ENCODE measurements around the gene GTPBP1.

GTPBP1 gene

GRCh38 chr22:38719196-38719595 lies 13.5 kb downstream of the GTPBP1 start:
- peak in 3 of 42 donors; percentile 12 to 20 (median 20) for DNase-seq
- intact Hi-C loops (cut with DNase I): no loop called here

- intact Hi-C loops (cut with DNase I): no loop called here
- DNase-seq: peak in 1 of 42 donors; percentile 9
These were observed 14.6 kb downstream of the GTPBP1 start for GRCh38 chr22:38720350-38720749.

- intact Hi-C loops (cut with DNase I): no loop called here
- DNase-seq: peak in 2 of 42 donors; percentile 20 to 22
These were observed 15.8 kb downstream of the GTPBP1 start for GRCh38 chr22:38721551-38721950.

- DNase-seq: peak in 22 of 42 donors; percentile 47 to 80 (median 61)
- intact Hi-C loops (cut with DNase I): no loop called here
These were observed 18.4 kb downstream of the GTPBP1 start for GRCh38 chr22:38724176-38724575.

GRCh38 chr22:38724926-38725571 lies 19.3 kb downstream of the GTPBP1 start:
- DNase-seq: peak in 38 of 42 donors; percentile 49 to 90 (median 75)
- intact Hi-C loops (cut with DNase I): no loop called here

- DNase-seq: peak in 5 of 42 donors; percentile 28 to 63 (median 53)
- intact Hi-C loops (cut with DNase I): no loop called here
These were observed 20.3 kb downstream of the GTPBP1 start for GRCh38 chr22:38725900-38726655.

- intact Hi-C loops (cut with DNase I): no loop called here
- DNase-seq: peak in 1 of 42 donors; percentile 24
These were observed 21.4 kb downstream of the GTPBP1 start for GRCh38 chr22:38727123-38727522.

GRCh38 chr22:38727530-38728451 lies 22.0 kb downstream of the GTPBP1 start:
- intact Hi-C loops (cut with DNase I): no loop called here

GRCh38 chr22:38728871-38729796 lies 23.4 kb downstream of the GTPBP1 start:
- peak in 1 of 42 donors; percentile 17 for DNase-seq
- intact Hi-C loops (cut with DNase I): no loop called here

More at GRCh38 chr22:38727530-38728451, 22.0 kb downstream of the GTPBP1 start:
- peak in 2 of 42 donors; percentile 12 to 19 for DNase-seq

- peak in 1 of 42 donors; percentile 22 for DNase-seq
- intact Hi-C loops (cut with DNase I): no loop called here
These were observed 24.2 kb downstream of the GTPBP1 start for GRCh38 chr22:38729946-38730345.

GRCh38 chr22:38730411-38730871 lies 24.7 kb downstream of the GTPBP1 start:
- peak in 1 of 42 donors; percentile 18 for DNase-seq
- intact Hi-C loops (cut with DNase I): no loop called here

GRCh38 chr22:38731703-38732161 lies 26.0 kb downstream of the GTPBP1 start:
- peak in 1 of 42 donors; percentile 33 for DNase-seq
- intact Hi-C loops (cut with DNase I): no loop called here

GRCh38 chr22:38732251-38732815 lies 26.6 kb downstream of the GTPBP1 start:
- intact Hi-C loops (cut with DNase I): no loop called here
- DNase-seq: peak in 5 of 42 donors; percentile 23 to 60 (median 50)

GRCh38 chr22:38733329-38733723 lies 27.6 kb downstream of the GTPBP1 start:
- intact Hi-C loops (cut with DNase I): no loop called here

GRCh38 chr22:38733724-38734381 lies 28.1 kb downstream of the GTPBP1 start:
- peak; percentile 65 to 95 (median 88) for DNase-seq
- intact Hi-C loops (cut with DNase I): no loop called here

More at GRCh38 chr22:38733329-38733723, 27.6 kb downstream of the GTPBP1 start:
- DNase-seq: peak in 37 of 42 donors; percentile 54 to 87 (median 72)

- peak in 4 of 42 donors; percentile 15 to 34 (median 22) for DNase-seq
- intact Hi-C loops (cut with DNase I): no loop called here
These were observed 28.8 kb downstream of the GTPBP1 start for GRCh38 chr22:38734421-38735100.

Measured in head of caudate nucleus (tissue), 42 donors.